PC-9 (cell line): Measurements from ENCODE around the gene CFAP210.
"Not testable (repeated sequence)": the region's sequence is repeated elsewhere in the genome, so short reads cannot be mapped to it uniquely, and the experiment has no call there.

ENCODE experiments used
- EZH2 ChIP-seq: fragments of 200-600 bp; sonication (generic); IDR thresholded peaks from 2 replicates; pipeline ENCODE4 v1.8.0; 2017; ENCODE audit warnings: antibody characterized with exemption, low read depth
- TF ChIP-seq, protein P1 (sequence below): fragments of 200-600 bp; sonication (generic); conservative IDR thresholded peaks from 2 replicates; pipeline ENCODE4 v1.6.1; 2017; ENCODE audit warnings: mixed run types, antibody characterized with exemption, mild to moderate bottlenecking, moderate library complexity

DNA sequence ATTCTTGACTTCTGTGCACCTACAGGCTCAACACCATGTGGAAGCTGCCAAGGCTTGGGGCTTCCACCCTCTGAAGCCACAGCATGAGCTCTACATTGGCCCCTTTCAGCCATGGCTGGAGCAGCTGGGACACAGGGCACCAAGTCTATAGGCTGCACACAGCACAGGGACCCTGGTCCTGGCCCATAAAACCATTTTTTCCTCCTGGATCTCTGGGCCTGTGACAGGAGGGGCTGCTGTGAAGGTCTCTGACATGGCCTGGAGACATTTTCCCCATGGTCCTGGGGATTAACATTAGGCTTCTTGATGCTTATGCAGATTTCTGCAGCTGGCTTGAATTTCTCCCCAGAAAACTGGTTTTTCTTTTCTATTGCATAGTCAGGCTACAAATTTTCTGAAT, 6.3 kb downstream of the CFAP210 start:
- TF ChIP-seq, protein P1, sequence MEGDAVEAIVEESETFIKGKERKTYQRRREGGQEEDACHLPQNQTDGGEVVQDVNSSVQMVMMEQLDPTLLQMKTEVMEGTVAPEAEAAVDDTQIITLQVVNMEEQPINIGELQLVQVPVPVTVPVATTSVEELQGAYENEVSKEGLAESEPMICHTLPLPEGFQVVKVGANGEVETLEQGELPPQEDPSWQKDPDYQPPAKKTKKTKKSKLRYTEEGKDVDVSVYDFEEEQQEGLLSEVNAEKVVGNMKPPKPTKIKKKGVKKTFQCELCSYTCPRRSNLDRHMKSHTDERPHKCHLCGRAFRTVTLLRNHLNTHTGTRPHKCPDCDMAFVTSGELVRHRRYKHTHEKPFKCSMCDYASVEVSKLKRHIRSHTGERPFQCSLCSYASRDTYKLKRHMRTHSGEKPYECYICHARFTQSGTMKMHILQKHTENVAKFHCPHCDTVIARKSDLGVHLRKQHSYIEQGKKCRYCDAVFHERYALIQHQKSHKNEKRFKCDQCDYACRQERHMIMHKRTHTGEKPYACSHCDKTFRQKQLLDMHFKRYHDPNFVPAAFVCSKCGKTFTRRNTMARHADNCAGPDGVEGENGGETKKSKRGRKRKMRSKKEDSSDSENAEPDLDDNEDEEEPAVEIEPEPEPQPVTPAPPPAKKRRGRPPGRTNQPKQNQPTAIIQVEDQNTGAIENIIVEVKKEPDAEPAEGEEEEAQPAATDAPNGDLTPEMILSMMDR = not testable (repeated sequence)
- TF ChIP-seq EZH2 = not testable (repeated sequence)
